Measurements from ENCODE around the gene OXCT2.

- no peak for TF ChIP-seq CTCF (IDR thresholded peaks at IDR 0.05)
- no peak for TF ChIP-seq EP300 (IDR thresholded peaks at IDR 0.05)
- TF ChIP-seq POLR2A (IDR thresholded peaks at IDR 0.05) = no peak
- TF ChIP-seq POLR2AphosphoS5 (IDR thresholded peaks at IDR 0.05) = no peak
Measured at GRCh38 chr1:39800471-39800835, 29.3 kb upstream of the OXCT2 start.
